GM15510 (cell line): ENCODE measurements around the gene DCUN1D5.

ENCODE experiments used
- POLR2A ChIP-seq: IDR thresholded peaks from 3 replicates; pipeline ENCODE4 v1.6.1; 2011; ENCODE audit warnings: borderline replicate concordance; ENCODE audit not compliant: insufficient read length; ENCODE audit errors: extremely low read depth

The DCUN1D5 gene

GRCh38 chr11:103091801-103092524, at the start of gene DCUN1D5:
Gene DCUN1D5, minus strand, starts transcription at chr11:103092160. Its CDS starts 288 bp downstream, at chr11:103091872.
- TF ChIP-seq POLR2A = peak; percentile 85

GRCh38 chr11:103125462-103125861, 33.5 kb upstream of the DCUN1D5 start:
- TF ChIP-seq POLR2A = no peak

- no peak for TF ChIP-seq POLR2A
These were observed 22.9 kb upstream of the DCUN1D5 start for GRCh38 chr11:103114836-103115235.

GRCh38 chr11:103112364-103112763, 20.4 kb upstream of the DCUN1D5 start:
- TF ChIP-seq POLR2A = no peak

GRCh38 chr11:103111400-103111799, 19.4 kb upstream of the DCUN1D5 start:
- no peak for TF ChIP-seq POLR2A

GRCh38 chr11:103110391-103110790, 18.4 kb upstream of the DCUN1D5 start:
- no peak for TF ChIP-seq POLR2A

- no peak for TF ChIP-seq POLR2A
These were observed 17.9 kb upstream of the DCUN1D5 start for GRCh38 chr11:103109818-103110388.

GRCh38 chr11:103108933-103109817, 17.2 kb upstream of the DCUN1D5 start, which contains the start of gene DYNC2H1:
Gene DYNC2H1, plus strand, starts transcription at chr11:103109426. Its CDS starts 149 bp downstream, at chr11:103109575.
- TF ChIP-seq POLR2A = no peak

GRCh38 chr11:103097279-103097678, 5.3 kb upstream of the DCUN1D5 start:
- TF ChIP-seq POLR2A = no peak

- TF ChIP-seq POLR2A = peak; percentile 38
These were observed 728 bp downstream of the DCUN1D5 start for GRCh38 chr11:103091064-103091800.

- TF ChIP-seq POLR2A = no peak
These were observed 5.5 kb downstream of the DCUN1D5 start for GRCh38 chr11:103086461-103086860.

- no peak for TF ChIP-seq POLR2A
These were observed 6.1 kb downstream of the DCUN1D5 start for GRCh38 chr11:103085758-103086365.

- no peak for TF ChIP-seq POLR2A
These were observed 12.1 kb downstream of the DCUN1D5 start for GRCh38 chr11:103079833-103080232.

- no peak for TF ChIP-seq POLR2A
These were observed 13.2 kb downstream of the DCUN1D5 start for GRCh38 chr11:103078710-103079109.

- no peak for TF ChIP-seq POLR2A
These were observed 14.4 kb downstream of the DCUN1D5 start for GRCh38 chr11:103077554-103077953.

- no peak for TF ChIP-seq POLR2A
These were observed 15.6 kb downstream of the DCUN1D5 start for GRCh38 chr11:103076361-103076760.
